ENCODE results near the gene ZNF215. TPM values are rescaled to one million over a fixed set of nuclear protein-coding genes. Genes with fewer than 3 reads are reported as not detected.

The ZNF215 gene
- total and polyA plus RNA-seq, 2 of the 4 experiments (the other 2 are of a cell fraction): 3.4 to 7.7 TPM

- no peak overlapping the region for H4K91ac ChIP-seq (ENCODE audit: insufficient read depth, low read depth, low read length)
- H2BK15ac ChIP-seq (ENCODE audit: low read depth, low read length): no peak overlapping the region
- no peak for TF ChIP-seq MXI1 (IDR thresholded peaks at IDR 0.05; ENCODE audit: borderline replicate concordance, low read depth, low read length)
- no peak for TF ChIP-seq CEBPB (IDR thresholded peaks at IDR 0.05; ENCODE audit: low read depth, low read length)
- no peak for TF ChIP-seq MAFK (IDR thresholded peaks at IDR 0.05; ENCODE audit: low read depth, low read length)
- no peak for TF ChIP-seq NFE2L2 (IDR thresholded peaks at IDR 0.05; ENCODE audit: low read depth, low read length)
- TF ChIP-seq CTCF (conservative IDR thresholded peaks at IDR 0.05; ENCODE audit: low read depth, low read length): no peak
- TF ChIP-seq RFX5 (IDR thresholded peaks at IDR 0.05; ENCODE audit: low read depth, low read length): no peak
- TF ChIP-seq RAD21 (IDR thresholded peaks at IDR 0.05; ENCODE audit: low read length): no peak
- H3K27me3 ChIP-seq (ENCODE audit: control insufficient read depth, insufficient read depth, low read length): no peaks in the 10 kb centered on the region
- BruUV-seq (replicated peaks): no TSS peak
- no peak overlapping the region for H3K56ac ChIP-seq (ENCODE audit: extremely low read depth, insufficient read depth, low read length)
- H3K4me3 ChIP-seq (ENCODE audit: insufficient read depth, low read depth, low read length): no peak overlapping the region
- WGBS, 2 experiments (ENCODE audit: extremely low coverage in 2 of 2, insufficient read length in 1 of 2): no CpG with 5 or more reads among the region's 4 CpGs
- H3K18ac ChIP-seq (ENCODE audit: low read depth, low read length): no peak overlapping the region
- H3K9me3 ChIP-seq (ENCODE audit: control insufficient read depth, insufficient read depth, low read length): no peaks in the 10 kb centered on the region
- H3K36me3 ChIP-seq (ENCODE audit: control insufficient read depth, insufficient read depth, low read length): no peaks in the 10 kb centered on the region
- in situ Hi-C loops (cut with MboI; ENCODE audit: low sequenced_read_pairs) (no loop called here), intact Hi-C loops (cut with micrococcal nuclease) (no loop called here), dilution Hi-C loops (cut with HindIII; ENCODE audit: low sequenced_read_pairs, unreplicated experiment) (no loop called here)
- peaks cover 6 to 10% of the 10 kb centered on the region in 2 experiments for H3K79me1 ChIP-seq (ENCODE audit: low read depth in 1 of 2, low read length in 2 of 2)
- ChIA-PET CTCF (no interaction called here), POLR2A (ENCODE audit: unreplicated experiment) (no interaction called here)
- ATAC-seq (ENCODE audit: low read depth) (no peak), DNase-seq (no peak)
- H3K4ac ChIP-seq (ENCODE audit: low read depth, low read length): no peak overlapping the region
- H4K20me1 ChIP-seq (ENCODE audit: insufficient read depth, low read length): no peaks in the 10 kb centered on the region
- no peak overlapping the region for H4K8ac ChIP-seq (ENCODE audit: low read depth in 2 of 2, low read length in 2 of 2)
- H4K5ac ChIP-seq (ENCODE audit: low read depth, low read length): no peak overlapping the region
- H3K9ac ChIP-seq (ENCODE audit: low read depth, low read length): no peak overlapping the region
- H2AFZ ChIP-seq (replicated peaks; ENCODE audit: low read length, poor library complexity): no peak overlapping the region
- no peaks in the 10 kb centered on the region for H3K4me1 ChIP-seq (ENCODE audit: control insufficient read depth, insufficient read depth, low read length)
- no peak overlapping the region for H2BK120ac ChIP-seq (ENCODE audit: low read depth, low read length)
- no peak overlapping the region for H3K23ac ChIP-seq (ENCODE audit: low read depth, low read length)
- no peak overlapping the region for H3K4me2 ChIP-seq (ENCODE audit: low read depth, low read length)
- H2AK5ac ChIP-seq (ENCODE audit: low read depth, low read length): no peak overlapping the region
- no peak overlapping the region for H3K14ac ChIP-seq (replicated peaks; ENCODE audit: low read depth, low read length)
- H2BK5ac ChIP-seq (ENCODE audit: low read depth, low read length, poor library complexity, severe bottlenecking): no peak overlapping the region
- no peaks in the 10 kb centered on the region for H3K9me1 ChIP-seq (ENCODE audit: insufficient read depth, low read length)
- no peak overlapping the region for H2AK9ac ChIP-seq (replicated peaks; ENCODE audit: low read depth, low read length, poor library complexity)
- no peak overlapping the region for H3K27ac ChIP-seq (ENCODE audit: insufficient read depth, low read length)
- H2BK20ac ChIP-seq (ENCODE audit: low read depth, low read length): no peak overlapping the region
Observed at GRCh38 chr11:6928916-6929315, 2.7 kb downstream of the ZNF215 start.

Data from IMR-90 (cell line).